ENCODE data around the gene FGA.
A peak's percentile ranks its signal among the peaks of the same experiment; 100 is the strongest.

FGA gene

DNA sequence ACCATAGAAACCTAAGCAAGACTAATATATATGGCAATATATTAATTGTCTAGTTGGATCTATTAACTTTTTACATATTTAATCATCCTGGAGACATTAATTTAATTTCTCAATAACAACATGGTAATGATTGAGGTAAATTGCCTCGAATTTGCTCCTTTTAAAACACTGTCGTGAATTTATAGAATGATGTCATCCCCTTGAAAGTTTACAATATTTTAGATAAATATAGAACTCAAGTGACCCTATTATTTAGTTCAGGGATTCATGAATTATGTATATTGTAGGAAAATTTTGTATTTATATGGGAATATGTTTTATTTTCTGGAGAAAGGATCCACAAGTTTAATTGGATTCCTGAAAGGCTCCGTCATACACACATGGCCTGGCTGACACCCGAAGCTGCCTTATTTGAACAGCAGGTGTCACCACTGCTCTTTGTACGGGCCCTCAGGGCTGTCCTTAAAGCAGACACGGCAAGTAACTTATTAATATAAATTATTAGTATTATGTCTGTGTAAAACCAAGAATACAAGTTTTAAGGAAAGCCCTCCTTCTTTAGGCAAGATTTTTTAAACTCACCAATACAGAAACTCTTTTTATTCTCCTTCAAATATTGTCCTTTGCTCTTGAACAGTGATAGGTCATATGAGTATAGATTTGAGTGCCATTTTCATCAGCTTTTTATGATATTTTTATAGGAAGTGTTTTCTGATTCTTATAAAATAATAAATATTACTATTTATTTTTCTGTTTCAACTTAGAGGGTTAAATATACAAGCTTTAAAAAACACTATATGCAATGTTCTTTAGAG is 38.5 kb downstream of the FGA start:
- Histone ChIP-seq H3K4me2 (ENCODE audit: low read depth, low read length) (no peak overlapping the region), H3K27ac (ENCODE audit: low read length) (no peak overlapping the region), H3K9me3 (replicated peaks; ENCODE audit: insufficient read depth, low read length) (no peaks in the 10 kb centered on the region), H3K4me1 (ENCODE audit: low read length) (peaks cover 11% of the 10 kb centered on the region), H3K36me3 (replicated peaks; ENCODE audit: insufficient read depth, low read length) (no peaks in the 10 kb centered on the region), H3F3A (ENCODE audit: insufficient read depth, low read length) (no peaks in the 10 kb centered on the region), H3K9me2 (replicated peaks; ENCODE audit: insufficient read depth, low read length) (no peaks in the 10 kb centered on the region), H3K9ac (ENCODE audit: low read length) (no peak overlapping the region), H2AFZ (ENCODE audit: low read length) (no peak overlapping the region), H4K20me1 (ENCODE audit: insufficient read depth, low read length) (no peaks in the 10 kb centered on the region), H3K4me3 (ENCODE audit: low read length) (no peak overlapping the region), H3K79me2 (ENCODE audit: low read length) (peaks cover 29% of the 10 kb centered on the region), H3K27me3 (replicated peaks; ENCODE audit: insufficient read depth, low read length) (no peaks in the 10 kb centered on the region)
- TF ChIP-seq CTCF (IDR thresholded peaks at IDR 0.05; ENCODE audit: low read length) (peak; percentile 72), EZH2 (optimal IDR thresholded peaks at IDR 0.05; ENCODE audit: low read depth, low read length) (no peak), EZH2phosphoT487 (IDR thresholded peaks at IDR 0.05; ENCODE audit: low read length) (no peak)
- peak; percentile 75 for DNase-seq

GRCh38 chr4:154549894-154550790 is 40.4 kb downstream of the FGA start, which contains the start of gene PLRG1:
Gene PLRG1, minus strand, starts transcription at chr4:154550400. Its CDS starts 92 bp downstream, at chr4:154550308.
- Histone ChIP-seq H3K36me3 (replicated peaks; ENCODE audit: insufficient read depth, low read length) (peaks cover 9% of the 10 kb centered on the region; the same call in 1 of the 2 replicates), H3K27ac (ENCODE audit: low read length) (peak within 1 kb of the TSS; percentile 18; the same call in 1 of the 2 replicates), H3K4me1 (ENCODE audit: low read length) (peaks cover 11% of the 10 kb centered on the region), H3K9ac (ENCODE audit: low read length) (peak within 1 kb of the TSS; percentile 72), H4K20me1 (ENCODE audit: insufficient read depth, low read length) (no peaks in the 10 kb centered on the region), H3K4me3 (ENCODE audit: low read length) (peak within 1 kb of the TSS; percentile 74), H3K27me3 (replicated peaks; ENCODE audit: insufficient read depth, low read length) (no peaks in the 10 kb centered on the region), H2AFZ (ENCODE audit: low read length) (peak within 1 kb of the TSS; percentile 79), H3K4me2 (ENCODE audit: low read depth, low read length) (peak within 1 kb of the TSS; percentile 69), H3K9me3 (replicated peaks; ENCODE audit: insufficient read depth, low read length) (no peaks in the 10 kb centered on the region), H3K9me2 (replicated peaks; ENCODE audit: insufficient read depth, low read length) (no peaks in the 10 kb centered on the region), H3K79me2 (ENCODE audit: low read length) (peaks cover 31% of the 10 kb centered on the region), H3F3A (ENCODE audit: insufficient read depth, low read length) (no peaks in the 10 kb centered on the region)
- no peak for TF ChIP-seq EZH2phosphoT487 (IDR thresholded peaks at IDR 0.05; ENCODE audit: low read length)
- TF ChIP-seq EZH2 (optimal IDR thresholded peaks at IDR 0.05; ENCODE audit: low read depth, low read length), result no peak
- peak; percentile 96 for DNase-seq

- no peaks in the 10 kb centered on the region for H3K27me3 ChIP-seq (replicated peaks; ENCODE audit: insufficient read depth, low read length)
- H3K4me3 ChIP-seq (ENCODE audit: low read length), result no peak overlapping the region
- H4K20me1 ChIP-seq (ENCODE audit: insufficient read depth, low read length), result no peaks in the 10 kb centered on the region
- H3K9me3 ChIP-seq (replicated peaks; ENCODE audit: insufficient read depth, low read length), result no peaks in the 10 kb centered on the region
- peaks cover 31% of the 10 kb centered on the region for H3K79me2 ChIP-seq (ENCODE audit: low read length)
- H3K27ac ChIP-seq (ENCODE audit: low read length), result no peak overlapping the region
- no peak overlapping the region for H3K4me2 ChIP-seq (ENCODE audit: low read depth, low read length)
- peaks cover 11% of the 10 kb centered on the region for H3K4me1 ChIP-seq (ENCODE audit: low read length)
- no peak overlapping the region for H2AFZ ChIP-seq (ENCODE audit: low read length)
- TF ChIP-seq EZH2 (optimal IDR thresholded peaks at IDR 0.05; ENCODE audit: low read depth, low read length) (no peak), EZH2phosphoT487 (IDR thresholded peaks at IDR 0.05; ENCODE audit: low read length) (no peak), CTCF (IDR thresholded peaks at IDR 0.05; ENCODE audit: low read length) (no peak)
- H3K9ac ChIP-seq (ENCODE audit: low read length), result no peak overlapping the region
- H3F3A ChIP-seq (ENCODE audit: insufficient read depth, low read length), result no peaks in the 10 kb centered on the region
- H3K9me2 ChIP-seq (replicated peaks; ENCODE audit: insufficient read depth, low read length), result no peaks in the 10 kb centered on the region
- H3K36me3 ChIP-seq (replicated peaks; ENCODE audit: insufficient read depth, low read length), result peaks cover 17% of the 10 kb centered on the region
- no peak for DNase-seq
These were observed 44.9 kb downstream of the FGA start for GRCh38 chr4:154545689-154546088.

Data from MM.1S (cell line).